GM19372 (cell line): ENCODE measurements around the gene INO80C.
"Not testable (repeated sequence)": the region's sequence is repeated elsewhere in the genome, so short reads cannot be mapped to it uniquely, and the experiment has no call there.

Source experiments
- ATAC-seq: cut with Tn5 transposase; IDR thresholded peaks from one replicate; pipeline ENCODE4 v1.9.1; 2021; ENCODE audit warnings: mild to moderate bottlenecking, low read depth, moderate library complexity; ENCODE audit not compliant: unreplicated experiment

Gene INO80C

GRCh38 chr18:35464831-35465279 lies 32.9 kb downstream of the INO80C start:
- no peak for ATAC-seq

GRCh38 chr18:35463827-35464226 lies 33.9 kb downstream of the INO80C start:
- no peak for ATAC-seq

GRCh38 chr18:35463050-35463449 lies 34.7 kb downstream of the INO80C start:
- ATAC-seq: no peak

GRCh38 chr18:35460736-35461161 lies 37.0 kb downstream of the INO80C start:
- no peak for ATAC-seq

DNA sequence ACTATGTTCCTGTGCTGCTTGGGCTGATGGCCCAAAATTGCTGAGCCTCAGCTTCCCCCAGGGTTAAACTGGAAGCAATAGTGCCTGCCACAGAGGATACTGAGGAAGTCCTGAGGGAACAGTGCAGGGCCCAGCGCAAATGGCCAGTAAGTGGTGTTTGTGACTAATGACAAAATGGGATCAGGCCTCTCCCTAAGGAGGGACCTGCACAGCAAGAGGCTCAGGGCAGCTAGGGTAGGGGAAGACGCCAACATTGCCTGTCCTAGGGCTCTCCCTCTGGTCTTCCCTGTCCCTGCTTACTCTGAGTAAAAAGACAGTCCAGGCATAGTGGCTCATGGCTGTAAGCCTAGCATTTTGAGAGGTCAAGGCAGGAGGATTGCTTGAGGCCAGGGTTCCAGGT lies 37.8 kb downstream of the INO80C start:
- ATAC-seq: no peak

DNA sequence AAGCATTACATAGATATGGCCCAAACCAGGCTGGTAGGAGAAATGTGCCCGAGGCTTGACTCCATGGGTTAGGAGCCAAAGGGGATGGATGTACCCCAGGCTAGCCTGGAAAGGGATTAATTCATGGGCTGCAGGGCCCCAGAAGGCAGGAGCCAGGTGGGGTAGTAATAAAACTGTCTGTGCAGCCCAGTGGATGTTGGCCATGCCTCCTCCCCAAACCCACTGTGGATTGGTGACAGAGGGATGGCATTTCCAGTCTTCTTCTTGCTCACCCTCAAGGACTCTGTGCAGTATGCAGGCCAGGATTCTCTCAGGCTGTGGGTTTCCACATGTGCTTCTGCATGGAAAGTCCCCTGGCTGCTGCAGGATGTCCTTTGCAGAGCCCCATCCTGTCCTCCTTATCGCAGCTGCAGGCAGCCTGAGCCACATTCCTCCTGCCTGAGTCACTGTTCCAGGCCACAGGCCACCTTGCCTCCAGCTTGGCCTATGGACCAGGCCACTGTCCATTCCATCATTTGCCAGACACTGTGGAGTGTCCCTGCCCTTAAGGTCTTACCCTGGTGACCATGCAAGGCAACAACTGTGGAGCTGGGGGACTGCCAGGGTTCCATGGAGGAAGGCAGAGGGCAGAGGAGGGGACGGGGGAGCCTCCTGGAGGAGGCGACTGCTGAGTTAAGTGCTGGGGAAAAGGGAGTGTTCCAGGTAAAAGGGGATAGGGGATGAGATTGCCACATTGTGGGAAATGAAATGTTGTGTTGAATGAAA lies 38.9 kb downstream of the INO80C start:
- ATAC-seq: no peak

DNA sequence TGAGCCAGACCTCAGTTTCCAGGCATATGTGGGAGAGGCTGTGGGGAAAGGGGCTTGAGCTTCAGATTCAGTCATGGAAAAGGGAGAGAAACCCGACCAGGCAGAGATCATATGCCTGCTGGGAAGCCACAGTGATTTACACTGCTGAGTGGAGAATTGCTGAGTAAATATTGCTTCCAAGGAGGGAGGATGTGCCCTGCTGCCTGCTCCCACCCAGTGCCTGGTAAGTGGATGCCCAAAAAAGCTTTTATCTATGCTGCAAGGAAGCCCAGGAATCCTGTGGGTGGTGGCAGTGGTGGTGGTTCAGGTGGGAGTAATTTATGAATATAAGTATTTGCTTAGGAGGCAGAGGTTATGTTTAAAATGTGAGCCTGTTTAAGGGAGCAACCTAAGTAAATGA lies 39.5 kb downstream of the INO80C start:
- ATAC-seq: no peak

DNA sequence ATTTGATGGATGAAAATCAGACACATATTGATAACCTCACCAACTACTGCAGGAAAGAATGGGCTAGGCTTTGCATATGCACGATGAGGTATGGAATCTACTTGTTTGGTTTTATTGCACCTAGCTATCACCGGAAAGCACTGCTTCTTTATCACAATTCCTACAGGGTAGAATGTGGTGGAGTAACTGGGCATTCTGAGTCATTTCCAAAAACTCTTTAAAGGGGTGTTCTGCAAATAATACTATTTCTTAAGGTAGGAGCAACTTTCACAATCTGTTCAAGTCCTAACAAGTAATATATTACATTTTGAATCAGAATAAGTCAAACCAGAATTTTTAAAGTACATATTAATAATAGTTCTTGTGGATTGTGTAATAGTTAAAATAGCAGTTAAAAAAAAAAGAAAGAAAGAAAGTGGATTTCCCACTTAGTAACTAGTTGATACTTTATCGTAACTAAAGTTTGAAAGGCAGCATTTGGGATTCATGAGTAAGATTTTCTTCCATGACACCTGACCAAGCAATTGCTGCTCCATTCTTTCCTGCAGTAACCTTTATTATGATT lies 40.5 kb downstream of the INO80C start:
- no peak for ATAC-seq

- no peak for ATAC-seq
Measured at GRCh38 chr18:35455926-35456763, 41.6 kb downstream of the INO80C start.

DNA sequence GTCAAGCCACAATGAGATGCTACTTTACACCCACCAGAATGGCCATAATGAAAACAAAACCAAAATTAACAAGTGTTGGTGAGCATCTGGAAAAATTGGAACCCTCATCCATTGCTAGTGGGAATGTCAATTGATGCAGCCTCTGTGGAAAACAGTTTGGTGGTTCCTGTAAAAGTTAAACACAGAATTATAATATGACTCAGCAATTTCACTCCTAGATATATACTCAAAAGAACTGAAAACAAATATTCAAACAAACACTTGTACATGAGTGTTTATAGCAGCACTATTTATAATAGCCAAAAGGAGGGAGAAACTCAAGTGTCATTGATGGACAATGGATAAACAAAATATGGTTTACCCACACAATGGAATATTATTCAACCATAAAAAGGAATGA lies 43.0 kb downstream of the INO80C start:
- ATAC-seq: no peak

- ATAC-seq: not testable (repeated sequence)
Measured at GRCh38 chr18:35453065-35453464, 44.7 kb downstream of the INO80C start.

- ATAC-seq: no peak
Measured at GRCh38 chr18:35451916-35452315, 45.8 kb downstream of the INO80C start.

GRCh38 chr18:35451032-35451431 lies 46.7 kb downstream of the INO80C start:
- ATAC-seq: no peak

DNA sequence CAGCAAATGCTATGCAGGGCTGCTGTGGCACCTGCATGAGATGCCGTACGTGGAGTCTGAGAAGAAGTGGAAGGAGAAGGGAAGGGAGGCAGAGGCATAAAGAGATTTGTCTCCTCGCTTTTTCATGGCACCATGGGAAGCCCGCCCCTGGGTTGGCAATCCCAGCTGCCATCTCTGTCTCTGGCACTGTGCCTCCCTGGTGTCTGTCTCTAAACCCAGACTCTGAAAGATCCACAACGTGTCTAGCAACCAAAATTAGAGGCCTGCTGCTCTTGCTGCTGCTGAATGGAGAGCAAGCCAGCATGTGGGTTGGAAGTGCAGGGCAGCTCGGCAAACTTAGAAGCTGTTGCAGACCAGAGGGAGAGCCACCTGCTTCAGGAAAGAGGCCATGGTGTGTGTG lies 53.1 kb downstream of the INO80C start:
- no peak for ATAC-seq

DNA sequence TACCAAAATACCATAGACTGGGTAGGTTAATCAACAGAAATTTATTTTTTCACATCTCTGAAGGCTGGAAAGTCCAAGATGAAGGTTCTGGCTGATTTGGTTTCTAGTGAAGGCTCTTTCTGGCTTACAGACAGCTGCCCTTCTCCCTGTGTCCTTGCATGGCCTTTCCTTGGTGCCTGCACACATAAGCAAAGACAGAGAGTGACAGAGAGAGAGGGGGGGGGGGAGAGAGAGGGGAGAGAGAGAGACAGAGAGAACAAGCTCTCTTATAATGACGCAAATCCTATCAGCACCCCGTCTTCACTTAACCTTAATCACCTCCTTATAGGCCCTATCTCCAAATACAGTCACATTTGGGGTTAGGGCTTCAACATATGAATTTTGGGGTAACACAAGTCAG lies 53.9 kb downstream of the INO80C start:
- ATAC-seq: no peak

DNA sequence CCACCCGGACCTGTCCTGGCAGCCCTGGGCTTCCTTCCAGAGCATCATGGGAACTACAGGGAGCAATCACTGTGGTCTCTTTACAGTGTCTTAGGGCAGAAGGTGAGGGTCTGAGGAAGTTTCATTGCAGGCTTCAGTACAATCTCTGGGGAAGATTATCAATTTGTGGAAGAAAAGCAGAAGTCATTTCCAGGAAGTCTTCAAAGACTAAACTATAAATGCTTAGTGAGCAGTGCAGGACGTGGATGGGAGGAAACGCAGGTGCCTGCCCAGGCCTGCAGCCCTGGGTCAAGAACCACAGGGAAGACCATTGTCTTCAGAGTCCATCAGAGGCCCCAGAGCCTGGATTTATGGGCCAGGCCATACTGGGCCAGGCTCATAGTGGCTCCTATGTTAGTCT lies 54.3 kb downstream of the INO80C start:
- no peak for ATAC-seq

- no peak for ATAC-seq
Measured at GRCh38 chr18:35442701-35443100, 55.1 kb downstream of the INO80C start.

DNA sequence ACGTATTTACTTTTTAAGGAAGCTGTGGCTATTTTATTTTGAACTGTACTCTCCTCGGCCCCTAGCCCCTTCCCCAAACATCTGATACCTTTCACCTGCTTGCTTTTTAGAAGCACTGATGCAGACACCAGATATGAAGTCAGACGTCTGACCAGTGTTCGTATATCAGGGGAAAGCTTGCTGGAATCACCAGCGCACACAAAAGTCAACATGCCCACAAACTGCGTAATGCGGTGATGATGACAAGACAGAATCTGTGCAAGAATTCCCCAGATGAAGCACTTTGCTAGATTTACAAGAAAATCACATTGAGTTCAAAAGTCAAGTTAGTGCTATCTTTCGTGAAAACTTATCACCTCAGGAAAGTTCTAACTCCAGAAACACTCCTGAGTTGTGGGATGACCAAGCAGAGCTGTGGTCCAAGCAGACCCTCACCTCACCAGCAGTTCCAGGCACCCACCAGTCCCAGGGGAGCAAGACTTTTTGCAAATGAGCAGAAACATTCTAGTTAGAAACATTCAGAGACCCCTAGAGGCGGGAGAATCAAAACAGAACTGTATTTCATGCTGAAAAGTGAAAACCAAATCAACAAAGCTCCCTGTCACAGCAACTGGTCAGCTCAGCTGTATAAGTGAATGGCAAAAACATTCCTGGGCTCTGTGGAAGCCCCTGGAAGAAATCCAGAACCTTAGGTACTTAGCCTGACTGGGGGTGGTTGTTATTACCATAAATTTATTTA lies 55.7 kb downstream of the INO80C start:
- no peak for ATAC-seq

- ATAC-seq: no peak
Measured at GRCh38 chr18:35438480-35439234, 59.1 kb downstream of the INO80C start.

DNA sequence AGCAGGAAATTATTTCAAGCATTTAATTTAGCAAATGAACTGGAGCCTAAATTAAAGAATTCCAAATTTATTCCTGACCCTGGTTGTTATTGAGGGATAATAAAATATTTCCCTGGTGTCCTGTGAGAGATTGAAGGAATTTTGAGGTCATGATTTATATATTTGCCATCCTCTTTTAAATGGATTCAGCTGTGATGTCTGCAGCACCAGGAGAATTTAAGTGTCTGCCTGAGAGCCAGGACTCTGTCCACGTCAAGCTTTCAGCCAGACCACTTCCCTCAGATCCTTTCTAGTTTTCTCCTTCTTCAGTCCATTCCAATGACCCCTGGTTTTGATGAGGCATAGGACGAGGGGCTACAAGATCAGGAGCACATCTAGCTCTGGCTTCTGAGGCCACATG lies 59.9 kb downstream of the INO80C start:
- ATAC-seq: no peak
